ENCODE measurements around the gene ANKRD6.

ANKRD6 gene

GRCh38 chr6:89661559-89661958 lies 228.6 kb downstream of the ANKRD6 start:
- DNase-seq = no peak

- no peak for DNase-seq
Observed at GRCh38 chr6:89662659-89663223, 229.8 kb downstream of the ANKRD6 start.

- DNase-seq = no peak
Observed at GRCh38 chr6:89667872-89668556, 235.1 kb downstream of the ANKRD6 start.

- no peak for DNase-seq
Observed at GRCh38 chr6:89669002-89669401, 236.1 kb downstream of the ANKRD6 start.

GRCh38 chr6:89670935-89671565 lies 238.1 kb downstream of the ANKRD6 start:
- DNase-seq = no peak

GRCh38 chr6:89675949-89676748 lies 243.2 kb downstream of the ANKRD6 start:
- no peak for DNase-seq

GRCh38 chr6:89678531-89678930 lies 245.6 kb downstream of the ANKRD6 start:
- DNase-seq = no peak

- DNase-seq = no peak
Observed at GRCh38 chr6:89679215-89680120, 246.5 kb downstream of the ANKRD6 start.

- DNase-seq = no peak
Observed at GRCh38 chr6:89680150-89680549, 247.2 kb downstream of the ANKRD6 start.

- DNase-seq = no peak
Observed at GRCh38 chr6:89680551-89680950, 247.6 kb downstream of the ANKRD6 start.

- DNase-seq = no peak
Observed at GRCh38 chr6:89681983-89682564, 249.1 kb downstream of the ANKRD6 start.

GRCh38 chr6:89682991-89683390 lies 250.0 kb downstream of the ANKRD6 start:
- DNase-seq = no peak
